Measurements from ENCODE around the gene ZNF175. TPM values are rescaled to one million over a fixed set of nuclear protein-coding genes. Genes with fewer than 3 reads are reported as not detected.
A peak's percentile ranks its signal among the peaks of the same experiment; 100 is the strongest.

ZNF175 gene
- total and polyA plus RNA-seq, 2 experiments from 2014 or later, result 2.3 to 6.3 TPM

DNA sequence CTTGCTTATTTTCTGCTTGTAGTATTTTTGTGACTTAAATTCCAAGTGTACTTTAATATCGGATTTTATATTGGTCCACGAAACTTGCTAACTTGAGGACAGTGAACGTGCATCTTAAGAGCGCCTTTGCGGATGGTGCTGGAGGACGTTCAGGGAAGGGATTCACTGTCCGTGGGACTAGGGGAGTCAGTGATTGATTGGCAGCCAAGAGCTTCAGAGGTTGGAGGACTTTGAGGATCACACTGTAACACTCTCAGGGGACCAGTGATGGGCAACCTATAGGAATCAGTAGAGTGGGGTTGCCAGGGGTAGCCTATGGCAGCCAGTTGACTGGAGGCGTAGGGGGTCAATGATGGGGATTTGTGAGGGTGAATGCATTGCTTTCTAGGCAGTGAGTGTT is 516 bp downstream of the ZNF175 start (continued):
- TF ChIP-seq, protein P1, sequence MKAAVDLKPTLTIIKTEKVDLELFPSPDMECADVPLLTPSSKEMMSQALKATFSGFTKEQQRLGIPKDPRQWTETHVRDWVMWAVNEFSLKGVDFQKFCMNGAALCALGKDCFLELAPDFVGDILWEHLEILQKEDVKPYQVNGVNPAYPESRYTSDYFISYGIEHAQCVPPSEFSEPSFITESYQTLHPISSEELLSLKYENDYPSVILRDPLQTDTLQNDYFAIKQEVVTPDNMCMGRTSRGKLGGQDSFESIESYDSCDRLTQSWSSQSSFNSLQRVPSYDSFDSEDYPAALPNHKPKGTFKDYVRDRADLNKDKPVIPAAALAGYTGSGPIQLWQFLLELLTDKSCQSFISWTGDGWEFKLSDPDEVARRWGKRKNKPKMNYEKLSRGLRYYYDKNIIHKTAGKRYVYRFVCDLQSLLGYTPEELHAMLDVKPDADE (IDR thresholded peaks at IDR 0.05), result no peak
- TF ChIP-seq ZNF331 (CRISPR knock-in tag; IDR thresholded peaks at IDR 0.05; ENCODE audit: low read depth), result no peak

- Histone ChIP-seq H3K27me3 (ENCODE audit: insufficient read depth) (peaks cover 2% of the 10 kb centered on the region; the same call in 1 of the 2 replicates), H3K4me3 (peak overlapping the region; percentile 79; the same call in 1 of the 2 replicates), H3F3A (replicated peaks; ENCODE audit: low read depth) (no peaks in the 10 kb centered on the region), H2AFZ (no peak overlapping the region), H3K4me1 (ENCODE audit: insufficient read depth) (no peaks in the 10 kb centered on the region), H3K4me2 (peak overlapping the region; percentile 94; the same call in 1 of the 2 replicates), H3K9me2 (ENCODE audit: insufficient read depth) (no peaks in the 10 kb centered on the region), H4K20me1 (replicated peaks; ENCODE audit: insufficient read depth) (no peaks in the 10 kb centered on the region), H3K27ac (ENCODE audit: low read depth) (no peak overlapping the region), H3K79me2 (replicated peaks; ENCODE audit: insufficient read depth) (peaks cover 12% of the 10 kb centered on the region), H3K36me3 (ENCODE audit: insufficient read depth) (peaks cover 11% of the 10 kb centered on the region; the same call in 1 of the 2 replicates)
- H3K4me3 Mint-ChIP-seq, result peak overlapping the region; percentile 88
- no peak overlapping the region for H3K27ac Mint-ChIP-seq
- DNase-seq (ENCODE audit: low spot score) (no peak), ATAC-seq (no peak)
- peaks cover 17% of the 10 kb centered on the region; the same call in 2 of the 3 replicates for H3K36me3 Mint-ChIP-seq (ENCODE audit: low read depth)
- peaks cover 4% of the 10 kb centered on the region for H3K27me3 Mint-ChIP-seq (ENCODE audit: insufficient read depth, low read depth, poor library complexity)
- peaks cover 10% of the 10 kb centered on the region; the same call in 2 of the 3 replicates for H3K4me1 Mint-ChIP-seq
- no peaks in the 10 kb centered on the region for H3K9me3 Mint-ChIP-seq
- TF ChIP-seq NANOG (IDR thresholded peaks at IDR 0.05; ENCODE audit: borderline replicate concordance) (no peak), STAT1 (IDR thresholded peaks at IDR 0.05; ENCODE audit: unreplicated experiment) (no peak), EZH2phosphoT487 (IDR thresholded peaks at IDR 0.05; ENCODE audit: unreplicated experiment) (no peak), POLR2AphosphoS5 (IDR thresholded peaks at IDR 0.05; ENCODE audit: low read depth) (no peak), EZH2 (IDR thresholded peaks at IDR 0.05; ENCODE audit: low read depth, unreplicated experiment) (no peak), ZNF331 (CRISPR knock-in tag; IDR thresholded peaks at IDR 0.05; ENCODE audit: low read depth) (no peak), JUNB (IDR thresholded peaks at IDR 0.05; ENCODE audit: unreplicated experiment) (no peak), ZNF114 (CRISPR knock-in tag; IDR thresholded peaks at IDR 0.05) (no peak), CREB1 (CRISPR knock-in tag; IDR thresholded peaks at IDR 0.05; ENCODE audit: low read depth) (no peak)
- TF ChIP-seq, protein P2, sequence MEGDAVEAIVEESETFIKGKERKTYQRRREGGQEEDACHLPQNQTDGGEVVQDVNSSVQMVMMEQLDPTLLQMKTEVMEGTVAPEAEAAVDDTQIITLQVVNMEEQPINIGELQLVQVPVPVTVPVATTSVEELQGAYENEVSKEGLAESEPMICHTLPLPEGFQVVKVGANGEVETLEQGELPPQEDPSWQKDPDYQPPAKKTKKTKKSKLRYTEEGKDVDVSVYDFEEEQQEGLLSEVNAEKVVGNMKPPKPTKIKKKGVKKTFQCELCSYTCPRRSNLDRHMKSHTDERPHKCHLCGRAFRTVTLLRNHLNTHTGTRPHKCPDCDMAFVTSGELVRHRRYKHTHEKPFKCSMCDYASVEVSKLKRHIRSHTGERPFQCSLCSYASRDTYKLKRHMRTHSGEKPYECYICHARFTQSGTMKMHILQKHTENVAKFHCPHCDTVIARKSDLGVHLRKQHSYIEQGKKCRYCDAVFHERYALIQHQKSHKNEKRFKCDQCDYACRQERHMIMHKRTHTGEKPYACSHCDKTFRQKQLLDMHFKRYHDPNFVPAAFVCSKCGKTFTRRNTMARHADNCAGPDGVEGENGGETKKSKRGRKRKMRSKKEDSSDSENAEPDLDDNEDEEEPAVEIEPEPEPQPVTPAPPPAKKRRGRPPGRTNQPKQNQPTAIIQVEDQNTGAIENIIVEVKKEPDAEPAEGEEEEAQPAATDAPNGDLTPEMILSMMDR (conservative IDR thresholded peaks at IDR 0.05; ENCODE audit: low read depth in 2 of 2), result no peak
- TF ChIP-seq, protein P3, sequence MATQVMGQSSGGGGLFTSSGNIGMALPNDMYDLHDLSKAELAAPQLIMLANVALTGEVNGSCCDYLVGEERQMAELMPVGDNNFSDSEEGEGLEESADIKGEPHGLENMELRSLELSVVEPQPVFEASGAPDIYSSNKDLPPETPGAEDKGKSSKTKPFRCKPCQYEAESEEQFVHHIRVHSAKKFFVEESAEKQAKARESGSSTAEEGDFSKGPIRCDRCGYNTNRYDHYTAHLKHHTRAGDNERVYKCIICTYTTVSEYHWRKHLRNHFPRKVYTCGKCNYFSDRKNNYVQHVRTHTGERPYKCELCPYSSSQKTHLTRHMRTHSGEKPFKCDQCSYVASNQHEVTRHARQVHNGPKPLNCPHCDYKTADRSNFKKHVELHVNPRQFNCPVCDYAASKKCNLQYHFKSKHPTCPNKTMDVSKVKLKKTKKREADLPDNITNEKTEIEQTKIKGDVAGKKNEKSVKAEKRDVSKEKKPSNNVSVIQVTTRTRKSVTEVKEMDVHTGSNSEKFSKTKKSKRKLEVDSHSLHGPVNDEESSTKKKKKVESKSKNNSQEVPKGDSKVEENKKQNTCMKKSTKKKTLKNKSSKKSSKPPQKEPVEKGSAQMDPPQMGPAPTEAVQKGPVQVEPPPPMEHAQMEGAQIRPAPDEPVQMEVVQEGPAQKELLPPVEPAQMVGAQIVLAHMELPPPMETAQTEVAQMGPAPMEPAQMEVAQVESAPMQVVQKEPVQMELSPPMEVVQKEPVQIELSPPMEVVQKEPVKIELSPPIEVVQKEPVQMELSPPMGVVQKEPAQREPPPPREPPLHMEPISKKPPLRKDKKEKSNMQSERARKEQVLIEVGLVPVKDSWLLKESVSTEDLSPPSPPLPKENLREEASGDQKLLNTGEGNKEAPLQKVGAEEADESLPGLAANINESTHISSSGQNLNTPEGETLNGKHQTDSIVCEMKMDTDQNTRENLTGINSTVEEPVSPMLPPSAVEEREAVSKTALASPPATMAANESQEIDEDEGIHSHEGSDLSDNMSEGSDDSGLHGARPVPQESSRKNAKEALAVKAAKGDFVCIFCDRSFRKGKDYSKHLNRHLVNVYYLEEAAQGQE (IDR thresholded peaks at IDR 0.05; ENCODE audit: unreplicated experiment), result no peak
- TF ChIP-seq, protein P1 (IDR thresholded peaks at IDR 0.05), result no peak
Measured at GRCh38 chr19:51572410-51572809, 1.3 kb downstream of the ZNF175 start.
